ENCODE measurements around the gene SLC22A15. TPM values are rescaled to one million over a fixed set of nuclear protein-coding genes. Genes with fewer than 3 reads are reported as not detected.

Gene SLC22A15
- polyA plus RNA-seq, 3 donors: 3.2 to 33.4 (median 4.5) TPM

DNA sequence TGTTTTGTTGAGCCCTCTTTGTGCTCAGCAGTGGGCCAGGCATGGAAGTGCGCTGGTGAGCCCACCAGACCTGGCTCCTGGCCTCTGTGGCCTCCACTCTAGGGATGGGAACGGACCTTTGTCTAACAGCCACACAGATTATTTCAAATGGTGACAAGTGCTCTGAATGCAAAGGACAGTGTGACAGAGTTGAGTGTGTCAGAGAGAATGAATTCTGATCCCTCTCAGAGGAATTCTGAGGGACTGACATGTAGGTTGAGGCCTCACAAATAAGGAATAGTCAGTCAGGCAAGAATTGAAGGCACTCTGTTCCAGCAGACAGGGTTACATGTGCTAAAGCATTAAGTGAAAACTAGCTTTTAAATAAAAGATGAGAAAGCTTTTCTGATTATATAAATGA lies 123.6 kb downstream of the SLC22A15 start:
- Histone ChIP-seq H3K27ac (ENCODE audit: low read depth in 1 of 2, low read length in 2 of 2) (no peak overlapping the region), H3K9ac (ENCODE audit: insufficient read depth, low read length, poor library complexity, severe bottlenecking) (no peak overlapping the region), H3K9me3 (replicated peaks in 1 of 2; ENCODE audit: control insufficient read depth in 1 of 2, insufficient read depth in 1 of 2, low read length in 2 of 2) (no peaks in the 10 kb centered on the region), H3K4me3 (replicated peaks in 1 of 3; ENCODE audit: low read depth in 2 of 3, low read length in 3 of 3) (no peak overlapping the region), H4K20me1 (ENCODE audit: insufficient read depth, low read length) (no peaks in the 10 kb centered on the region), H3K4me2 (replicated peaks; ENCODE audit: extremely low read depth, low read length, poor library complexity, severe bottlenecking) (no peak overlapping the region), H3K36me3 (replicated peaks in 1 of 2; ENCODE audit: control insufficient read depth in 1 of 2, insufficient read depth in 2 of 2, low read length in 2 of 2) (peaks cover 6 to 31% of the 10 kb centered on the region in 2 donors), H3K4me1 (ENCODE audit: control insufficient read depth in 1 of 2, insufficient read depth in 2 of 2, low read length in 2 of 2) (no peaks in the 10 kb centered on the region), H3K27me3 (ENCODE audit: control insufficient read depth in 2 of 2, insufficient read depth in 2 of 2, low read length in 2 of 2) (no peaks in the 10 kb centered on the region), H3K79me2 (ENCODE audit: insufficient read depth, low read length) (no peaks in the 10 kb centered on the region), H2AFZ (ENCODE audit: insufficient read depth, low read depth, low read length, poor library complexity, severe bottlenecking) (no peak overlapping the region)
- Mint-ChIP-seq H3K4me3 (no peak overlapping the region), H3K4me1 (no peaks in the 10 kb centered on the region), H3K9me3 (peaks cover 0 to 12% (median 5%) of the 10 kb centered on the region in 7 donors), H3K27me3 (ENCODE audit: low read depth in 3 of 3) (no peaks in the 10 kb centered on the region), H3K27ac (no peak overlapping the region), H3K36me3 (peaks cover 18 to 28% of the 10 kb centered on the region in 2 donors)
- WGBS (ENCODE audit: insufficient coverage): 90% methylated on average over 2 of the region's 2 CpGs
- DNase-seq: no peak
- intact Hi-C loops (cut with micrococcal nuclease): no loop called here
- TF ChIP-seq, protein P1, sequence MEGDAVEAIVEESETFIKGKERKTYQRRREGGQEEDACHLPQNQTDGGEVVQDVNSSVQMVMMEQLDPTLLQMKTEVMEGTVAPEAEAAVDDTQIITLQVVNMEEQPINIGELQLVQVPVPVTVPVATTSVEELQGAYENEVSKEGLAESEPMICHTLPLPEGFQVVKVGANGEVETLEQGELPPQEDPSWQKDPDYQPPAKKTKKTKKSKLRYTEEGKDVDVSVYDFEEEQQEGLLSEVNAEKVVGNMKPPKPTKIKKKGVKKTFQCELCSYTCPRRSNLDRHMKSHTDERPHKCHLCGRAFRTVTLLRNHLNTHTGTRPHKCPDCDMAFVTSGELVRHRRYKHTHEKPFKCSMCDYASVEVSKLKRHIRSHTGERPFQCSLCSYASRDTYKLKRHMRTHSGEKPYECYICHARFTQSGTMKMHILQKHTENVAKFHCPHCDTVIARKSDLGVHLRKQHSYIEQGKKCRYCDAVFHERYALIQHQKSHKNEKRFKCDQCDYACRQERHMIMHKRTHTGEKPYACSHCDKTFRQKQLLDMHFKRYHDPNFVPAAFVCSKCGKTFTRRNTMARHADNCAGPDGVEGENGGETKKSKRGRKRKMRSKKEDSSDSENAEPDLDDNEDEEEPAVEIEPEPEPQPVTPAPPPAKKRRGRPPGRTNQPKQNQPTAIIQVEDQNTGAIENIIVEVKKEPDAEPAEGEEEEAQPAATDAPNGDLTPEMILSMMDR (IDR thresholded peaks at IDR 0.05): no peak

DNA sequence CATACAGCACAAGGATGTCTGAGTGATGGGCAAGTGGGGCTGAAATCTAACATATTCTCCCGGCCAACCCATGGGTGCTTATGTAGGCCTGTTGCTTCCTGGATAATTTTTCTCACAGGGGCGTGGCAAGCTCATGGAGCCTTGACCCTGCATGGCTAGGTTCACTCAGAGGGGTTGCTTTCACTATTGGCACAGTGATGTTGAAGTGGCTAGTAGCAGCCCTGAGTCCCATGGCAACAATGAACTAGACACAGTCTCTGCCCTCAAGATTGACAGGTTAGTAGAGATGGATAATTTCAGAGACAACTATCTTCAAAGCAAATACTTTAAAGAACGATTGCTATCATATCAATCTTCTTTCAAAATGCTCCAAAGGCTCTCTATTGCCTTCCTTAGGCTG lies 128.4 kb downstream of the SLC22A15 start:
- Histone ChIP-seq H4K20me1 (ENCODE audit: insufficient read depth, low read length) (no peaks in the 10 kb centered on the region), H3K36me3 (replicated peaks in 1 of 2; ENCODE audit: control insufficient read depth in 1 of 2, insufficient read depth in 2 of 2, low read length in 2 of 2) (no peaks in the 10 kb centered on the region), H3K4me2 (replicated peaks; ENCODE audit: extremely low read depth, low read length, poor library complexity, severe bottlenecking) (no peak overlapping the region), H3K9ac (ENCODE audit: insufficient read depth, low read length, poor library complexity, severe bottlenecking) (no peak overlapping the region), H3K4me3 (replicated peaks in 1 of 3; ENCODE audit: low read depth in 2 of 3, low read length in 3 of 3) (no peak overlapping the region), H3K9me3 (replicated peaks in 1 of 2; ENCODE audit: control insufficient read depth in 1 of 2, insufficient read depth in 1 of 2, low read length in 2 of 2) (no peaks in the 10 kb centered on the region), H3K27ac (ENCODE audit: low read depth in 1 of 2, low read length in 2 of 2) (no peak overlapping the region), H3K27me3 (ENCODE audit: control insufficient read depth in 2 of 2, insufficient read depth in 2 of 2, low read length in 2 of 2) (no peaks in the 10 kb centered on the region), H3K4me1 (ENCODE audit: control insufficient read depth in 1 of 2, insufficient read depth in 2 of 2, low read length in 2 of 2) (no peaks in the 10 kb centered on the region), H2AFZ (ENCODE audit: insufficient read depth, low read depth, low read length, poor library complexity, severe bottlenecking) (no peak overlapping the region), H3K79me2 (ENCODE audit: insufficient read depth, low read length) (no peaks in the 10 kb centered on the region)
- no peak overlapping the region for H3K27ac Mint-ChIP-seq
- WGBS (ENCODE audit: insufficient coverage): 96% methylated on average over 3 of the region's 3 CpGs
- TF ChIP-seq, protein P1 (IDR thresholded peaks at IDR 0.05): no peak
- intact Hi-C loops (cut with micrococcal nuclease): no loop called here
- no peak for DNase-seq
- H3K9me3 Mint-ChIP-seq: peaks cover 0 to 2% (median 0%) of the 10 kb centered on the region in 7 donors
- H3K4me1 Mint-ChIP-seq: no peaks in the 10 kb centered on the region
- peaks cover 0 to under 1% (median 0%) of the 10 kb centered on the region in 3 donors for H3K27me3 Mint-ChIP-seq (ENCODE audit: low read depth in 3 of 3)
- no peak overlapping the region for H3K4me3 Mint-ChIP-seq
- H3K36me3 Mint-ChIP-seq: peaks cover 4 to 8% of the 10 kb centered on the region in 2 donors
